Dedifferentiated amniotic fluid mesenchymal stem cell (primary cell): Measurements from ENCODE around the gene FAM222B.
"Not testable (repeated sequence)": the region's sequence is repeated elsewhere in the genome, so short reads cannot be mapped to it uniquely, and the experiment has no call there.

Experiments used
- DNase-seq: peaks from one replicate; pipeline ENCODE4 v3.0.0-alpha.2; 2016; ENCODE audit errors: extremely low spot score

FAM222B gene

GRCh38 chr17:28842282-28843012, at the start of gene FAM222B:
TSS of gene FAM222B (minus strand) at chr17:28842790. CDS start at chr17:28766667, 76,123 bp downstream.
- peak; percentile 74 for DNase-seq

GRCh38 chr17:28892024-28892423, 49.4 kb upstream of the FAM222B start:
- no peak for DNase-seq

- DNase-seq, result no peak
Measured at GRCh38 chr17:28891201-28891600, 48.6 kb upstream of the FAM222B start.

- no peak for DNase-seq
Measured at GRCh38 chr17:28889996-28890395, 47.4 kb upstream of the FAM222B start.

- no peak for DNase-seq
Measured at GRCh38 chr17:28888832-28889231, 46.2 kb upstream of the FAM222B start.

GRCh38 chr17:28887871-28888471, 45.4 kb upstream of the FAM222B start:
- DNase-seq, result no peak

GRCh38 chr17:28885951-28886350, 43.4 kb upstream of the FAM222B start:
- DNase-seq, result no peak

- no peak for DNase-seq
Measured at GRCh38 chr17:28885363-28885762, 42.8 kb upstream of the FAM222B start.

GRCh38 chr17:28883967-28884702, 41.5 kb upstream of the FAM222B start:
- DNase-seq, result no peak

- no peak for DNase-seq
Measured at GRCh38 chr17:28882154-28882895, 39.7 kb upstream of the FAM222B start.

- DNase-seq, result no peak
Measured at GRCh38 chr17:28881533-28882056, 39.0 kb upstream of the FAM222B start.

- DNase-seq, result no peak
Measured at GRCh38 chr17:28880572-28880945, 38.0 kb upstream of the FAM222B start.

GRCh38 chr17:28879886-28880571, 37.4 kb upstream of the FAM222B start:
- DNase-seq, result no peak

GRCh38 chr17:28878981-28879380, 36.4 kb upstream of the FAM222B start:
- no peak for DNase-seq

- DNase-seq, result no peak
Measured at GRCh38 chr17:28878158-28878910, 35.7 kb upstream of the FAM222B start.

- not testable (repeated sequence) for DNase-seq
Measured at GRCh38 chr17:28877150-28877711, 34.6 kb upstream of the FAM222B start.

- DNase-seq, result no peak
Measured at GRCh38 chr17:28875848-28876550, 33.4 kb upstream of the FAM222B start.

- DNase-seq, result no peak
Measured at GRCh38 chr17:28874750-28875149, 32.2 kb upstream of the FAM222B start.

GRCh38 chr17:28873839-28874238, 31.2 kb upstream of the FAM222B start:
- no peak for DNase-seq
